Activated naive CD8-positive, alpha-beta T cell treated with anti-CD3 and anti-CD28 coated beads, Interleukin-2, amount 50 U/mL, for 24 hours (primary cell): ENCODE data around the gene C11orf68.

Experiments used
- ATAC-seq: fragments of 150-1000 bp; cut with Tn5 transposase; one replicate; pipeline ENCODE4 v1.10.0; 2021
- DNase-seq: peaks from one replicate; pipeline ENCODE4 v3.0.0; 2021
- H3K27ac Mint-ChIP-seq: one replicate; pipeline ENCODE4 v1.8.0; 2021; ENCODE audit warnings: mild to moderate bottlenecking, mixed read lengths
- H3K27me3 Mint-ChIP-seq: one replicate; pipeline ENCODE4 v1.8.0; 2021; ENCODE audit warnings: mixed read lengths
- H3K36me3 Mint-ChIP-seq: one replicate; pipeline ENCODE4 v1.8.0; 2021; ENCODE audit warnings: low read depth, mixed read lengths
- H3K4me1 Mint-ChIP-seq: one replicate; pipeline ENCODE4 v1.8.0; 2021; ENCODE audit warnings: mixed read lengths
- H3K4me3 Mint-ChIP-seq: one replicate; pipeline ENCODE4 v1.8.0; 2021; ENCODE audit warnings: mild to moderate bottlenecking, moderate library complexity, mixed read lengths
- H3K9me3 Mint-ChIP-seq: one replicate; pipeline ENCODE4 v1.8.0; 2021; ENCODE audit warnings: mixed read lengths

Gene C11orf68

GRCh38 chr11:65927904-65928397 is 9.1 kb upstream of the C11orf68 start:
- Mint-ChIP-seq H3K9me3 (no peaks in the 10 kb centered on the region), H3K4me3 (peak overlapping the region; percentile 69), H3K27me3 (no peaks in the 10 kb centered on the region), H3K4me1 (peaks cover 52% of the 10 kb centered on the region), H3K36me3 (no peaks in the 10 kb centered on the region), H3K27ac (peak overlapping the region; percentile 90)
- DNase-seq (peak; percentile 73), ATAC-seq (peak; percentile 86)

- Mint-ChIP-seq H3K4me3 (no peak overlapping the region), H3K4me1 (peaks cover 42% of the 10 kb centered on the region), H3K36me3 (peaks cover 8% of the 10 kb centered on the region), H3K27ac (no peak overlapping the region), H3K27me3 (no peaks in the 10 kb centered on the region), H3K9me3 (no peaks in the 10 kb centered on the region)
- no peak for ATAC-seq
- DNase-seq = no peak
Measured at GRCh38 chr11:65925397-65925796, 6.5 kb upstream of the C11orf68 start.

GRCh38 chr11:65922565-65922964 is 3.7 kb upstream of the C11orf68 start:
- no peak for DNase-seq
- Mint-ChIP-seq H3K27ac (no peak overlapping the region), H3K27me3 (no peaks in the 10 kb centered on the region), H3K4me3 (no peak overlapping the region), H3K4me1 (peaks cover 28% of the 10 kb centered on the region), H3K9me3 (no peaks in the 10 kb centered on the region), H3K36me3 (peaks cover 8% of the 10 kb centered on the region)
- ATAC-seq = no peak

GRCh38 chr11:65921876-65922275 is 3.0 kb upstream of the C11orf68 start:
- Mint-ChIP-seq H3K4me3 (no peak overlapping the region), H3K36me3 (peaks cover 8% of the 10 kb centered on the region), H3K27ac (no peak overlapping the region), H3K4me1 (peaks cover 27% of the 10 kb centered on the region), H3K9me3 (no peaks in the 10 kb centered on the region), H3K27me3 (no peaks in the 10 kb centered on the region)
- DNase-seq = no peak
- ATAC-seq = no peak

- H3K36me3 Mint-ChIP-seq = peaks cover 8% of the 10 kb centered on the region
- no peak for DNase-seq
- no peaks in the 10 kb centered on the region for H3K27me3 Mint-ChIP-seq
- peaks cover 35% of the 10 kb centered on the region for H3K4me1 Mint-ChIP-seq
- no peaks in the 10 kb centered on the region for H3K9me3 Mint-ChIP-seq
- peak overlapping the region; percentile 90 for H3K4me3 Mint-ChIP-seq
- no peak overlapping the region for H3K27ac Mint-ChIP-seq
- ATAC-seq = no peak
Measured at GRCh38 chr11:65921033-65921555, 2.2 kb upstream of the C11orf68 start.

- peaks cover 39% of the 10 kb centered on the region for H3K4me1 Mint-ChIP-seq
- H3K36me3 Mint-ChIP-seq = peaks cover 8% of the 10 kb centered on the region
- no peaks in the 10 kb centered on the region for H3K27me3 Mint-ChIP-seq
- DNase-seq (no peak), ATAC-seq (no peak)
- H3K27ac Mint-ChIP-seq = peak overlapping the region; percentile 87
- H3K9me3 Mint-ChIP-seq = no peaks in the 10 kb centered on the region
- H3K4me3 Mint-ChIP-seq = peak overlapping the region; percentile 90
Measured at GRCh38 chr11:65920372-65920802, 1.5 kb upstream of the C11orf68 start.

GRCh38 chr11:65919573-65920371 is 910 bp upstream of the C11orf68 start:
- Mint-ChIP-seq H3K27me3 (no peaks in the 10 kb centered on the region), H3K36me3 (peaks cover 8% of the 10 kb centered on the region), H3K4me1 (peaks cover 45% of the 10 kb centered on the region), H3K9me3 (no peaks in the 10 kb centered on the region), H3K4me3 (peak overlapping the region; percentile 90), H3K27ac (peak overlapping the region; percentile 87)
- peak; percentile 53 for DNase-seq
- peak; percentile 44 for ATAC-seq

- peaks cover 49% of the 10 kb centered on the region for H3K4me1 Mint-ChIP-seq
- H3K27ac Mint-ChIP-seq = peak within 1 kb of the TSS; percentile 87
- peak within 1 kb of the TSS; percentile 90 for H3K4me3 Mint-ChIP-seq
- ATAC-seq (peak; percentile 92), DNase-seq (peak; percentile 99)
- no peaks in the 10 kb centered on the region for H3K9me3 Mint-ChIP-seq
- peaks cover 8% of the 10 kb centered on the region for H3K36me3 Mint-ChIP-seq
- H3K27me3 Mint-ChIP-seq = no peaks in the 10 kb centered on the region
Measured at GRCh38 chr11:65919141-65919572, 295 bp upstream of the C11orf68 start, which contains the start of gene DRAP1. Gene DRAP1, plus strand, starts transcription at chr11:65919426. Its CDS starts 76 bp downstream, at chr11:65919502.

GRCh38 chr11:65917434-65918210 is 1.2 kb downstream of the C11orf68 start:
- Mint-ChIP-seq H3K27ac (peak overlapping the region; percentile 78), H3K27me3 (no peaks in the 10 kb centered on the region), H3K36me3 (peaks cover 6% of the 10 kb centered on the region), H3K4me3 (peak overlapping the region; percentile 90), H3K4me1 (peaks cover 50% of the 10 kb centered on the region), H3K9me3 (no peaks in the 10 kb centered on the region)
- DNase-seq = no peak
- no peak for ATAC-seq

GRCh38 chr11:65917077-65917433 is 1.8 kb downstream of the C11orf68 start:
- H3K27ac Mint-ChIP-seq = peak overlapping the region; percentile 60
- ATAC-seq = no peak
- H3K9me3 Mint-ChIP-seq = no peaks in the 10 kb centered on the region
- peaks cover under 1% of the 10 kb centered on the region for H3K36me3 Mint-ChIP-seq
- H3K4me3 Mint-ChIP-seq = peak overlapping the region; percentile 61
- peaks cover 49% of the 10 kb centered on the region for H3K4me1 Mint-ChIP-seq
- DNase-seq = no peak
- no peaks in the 10 kb centered on the region for H3K27me3 Mint-ChIP-seq

GRCh38 chr11:65916391-65916790 is 2.5 kb downstream of the C11orf68 start:
- Mint-ChIP-seq H3K4me1 (peaks cover 48% of the 10 kb centered on the region), H3K4me3 (no peak overlapping the region), H3K9me3 (no peaks in the 10 kb centered on the region), H3K27me3 (no peaks in the 10 kb centered on the region), H3K27ac (no peak overlapping the region), H3K36me3 (no peaks in the 10 kb centered on the region)
- ATAC-seq (no peak), DNase-seq (no peak)

GRCh38 chr11:65915821-65916251 is 3.0 kb downstream of the C11orf68 start:
- ATAC-seq (no peak), DNase-seq (no peak)
- no peak overlapping the region for H3K27ac Mint-ChIP-seq
- peaks cover 47% of the 10 kb centered on the region for H3K4me1 Mint-ChIP-seq
- no peaks in the 10 kb centered on the region for H3K36me3 Mint-ChIP-seq
- no peaks in the 10 kb centered on the region for H3K9me3 Mint-ChIP-seq
- no peak overlapping the region for H3K4me3 Mint-ChIP-seq
- no peaks in the 10 kb centered on the region for H3K27me3 Mint-ChIP-seq

- no peaks in the 10 kb centered on the region for H3K27me3 Mint-ChIP-seq
- no peaks in the 10 kb centered on the region for H3K36me3 Mint-ChIP-seq
- peaks cover 41% of the 10 kb centered on the region for H3K4me1 Mint-ChIP-seq
- no peaks in the 10 kb centered on the region for H3K9me3 Mint-ChIP-seq
- DNase-seq (no peak), ATAC-seq (no peak)
- no peak overlapping the region for H3K4me3 Mint-ChIP-seq
- no peak overlapping the region for H3K27ac Mint-ChIP-seq
Measured at GRCh38 chr11:65915101-65915820, 3.6 kb downstream of the C11orf68 start.

- no peak overlapping the region for H3K27ac Mint-ChIP-seq
- no peaks in the 10 kb centered on the region for H3K36me3 Mint-ChIP-seq
- no peak for DNase-seq
- ATAC-seq = peak; percentile 56
- H3K27me3 Mint-ChIP-seq = no peaks in the 10 kb centered on the region
- H3K4me1 Mint-ChIP-seq = peaks cover 41% of the 10 kb centered on the region
- no peaks in the 10 kb centered on the region for H3K9me3 Mint-ChIP-seq
- H3K4me3 Mint-ChIP-seq = no peak overlapping the region
Measured at GRCh38 chr11:65912845-65913244, 6.0 kb downstream of the C11orf68 start.
